ENCODE measurements around the gene CHD5. TPM values are rescaled to one million over a fixed set of nuclear protein-coding genes. Genes with fewer than 3 reads are reported as not detected.

Gene CHD5
- total and polyA plus RNA-seq, 2 experiments from 2014 or later = 0.11 to 0.24 TPM

DNA sequence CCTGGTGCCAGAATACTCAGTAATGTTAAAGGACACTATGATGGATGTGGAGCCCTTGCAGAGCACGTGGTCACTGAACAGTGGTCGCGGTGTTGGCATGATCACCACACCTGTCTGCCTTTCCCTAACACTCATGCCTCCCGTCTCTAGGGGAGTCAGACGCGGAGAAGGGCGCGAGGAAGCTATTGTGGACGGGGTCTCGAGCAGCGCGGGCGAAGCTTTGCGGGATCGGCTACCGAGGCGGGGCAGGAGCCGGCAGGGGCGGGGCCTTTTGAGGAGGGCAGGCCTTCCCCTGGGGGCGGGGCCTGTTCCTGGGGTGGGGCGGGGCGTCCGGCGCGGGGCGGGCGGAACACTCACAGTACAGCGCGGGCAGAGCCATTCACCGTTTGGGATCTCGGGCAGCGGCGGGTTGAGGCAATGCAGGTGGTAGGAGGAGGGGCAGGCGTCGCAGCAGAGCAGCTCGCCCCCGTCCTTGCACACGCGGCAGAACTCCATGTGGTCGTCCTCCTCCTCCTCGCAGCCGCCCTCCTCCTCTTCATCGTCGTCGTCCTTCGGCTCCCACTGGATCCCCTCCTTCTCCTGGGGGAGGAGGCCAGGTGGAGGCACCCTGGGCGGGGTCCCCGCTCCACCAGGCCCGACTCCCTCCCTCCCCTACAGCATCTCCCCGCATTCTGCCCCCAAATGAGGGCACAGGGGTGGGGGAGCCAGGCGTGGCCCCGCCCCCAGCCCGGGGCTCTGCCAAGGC, 31.5 kb downstream of the CHD5 start:
- no peaks in the 10 kb centered on the region for H3K36me3 ChIP-seq
- no peaks in the 10 kb centered on the region for H3K4me1 ChIP-seq (ENCODE audit: low read depth)
- no peak overlapping the region for H3K4me3 ChIP-seq
- H3K9me3 ChIP-seq (ENCODE audit: low read depth) = no peaks in the 10 kb centered on the region
- no peak overlapping the region for H3K27ac ChIP-seq
- peaks cover 44% of the 10 kb centered on the region for H3K27me3 ChIP-seq
- DNase-seq (ENCODE audit: low read depth in 1 of 2, low spot score in 1 of 2) = peak; percentile 38 to 85
- TF ChIP-seq, protein P1, sequence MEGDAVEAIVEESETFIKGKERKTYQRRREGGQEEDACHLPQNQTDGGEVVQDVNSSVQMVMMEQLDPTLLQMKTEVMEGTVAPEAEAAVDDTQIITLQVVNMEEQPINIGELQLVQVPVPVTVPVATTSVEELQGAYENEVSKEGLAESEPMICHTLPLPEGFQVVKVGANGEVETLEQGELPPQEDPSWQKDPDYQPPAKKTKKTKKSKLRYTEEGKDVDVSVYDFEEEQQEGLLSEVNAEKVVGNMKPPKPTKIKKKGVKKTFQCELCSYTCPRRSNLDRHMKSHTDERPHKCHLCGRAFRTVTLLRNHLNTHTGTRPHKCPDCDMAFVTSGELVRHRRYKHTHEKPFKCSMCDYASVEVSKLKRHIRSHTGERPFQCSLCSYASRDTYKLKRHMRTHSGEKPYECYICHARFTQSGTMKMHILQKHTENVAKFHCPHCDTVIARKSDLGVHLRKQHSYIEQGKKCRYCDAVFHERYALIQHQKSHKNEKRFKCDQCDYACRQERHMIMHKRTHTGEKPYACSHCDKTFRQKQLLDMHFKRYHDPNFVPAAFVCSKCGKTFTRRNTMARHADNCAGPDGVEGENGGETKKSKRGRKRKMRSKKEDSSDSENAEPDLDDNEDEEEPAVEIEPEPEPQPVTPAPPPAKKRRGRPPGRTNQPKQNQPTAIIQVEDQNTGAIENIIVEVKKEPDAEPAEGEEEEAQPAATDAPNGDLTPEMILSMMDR (IDR thresholded peaks at IDR 0.05; ENCODE audit: low read depth, low read length) = no peak

DNA sequence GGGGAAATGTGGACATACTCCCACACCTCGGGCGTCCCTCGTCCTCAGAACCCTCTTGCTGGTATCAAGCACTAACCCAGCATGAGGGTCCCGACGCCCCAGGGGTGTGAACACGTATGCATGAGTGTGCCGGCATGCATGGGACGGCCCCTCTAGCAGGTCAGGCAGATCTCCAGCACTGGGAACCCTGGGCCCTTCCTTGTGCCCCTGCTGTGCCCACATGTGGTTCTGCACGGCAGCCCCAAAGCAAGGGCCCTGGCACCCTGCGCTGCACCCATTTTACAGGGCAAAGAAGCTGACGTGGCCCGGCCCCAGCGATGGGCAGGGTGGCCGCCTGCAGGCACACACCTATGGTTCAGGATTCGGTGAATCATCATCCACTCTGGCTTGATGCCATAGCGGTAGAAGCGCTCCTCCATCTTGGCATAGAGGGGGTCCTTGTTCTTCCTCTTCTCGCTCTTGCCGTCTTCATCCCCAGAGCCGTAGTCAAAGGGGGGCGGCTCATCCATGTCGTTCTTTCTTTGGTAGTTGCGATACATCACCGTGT, 34.2 kb downstream of the CHD5 start:
- TF ChIP-seq, protein P1 (IDR thresholded peaks at IDR 0.05; ENCODE audit: low read depth, low read length) = no peak
- Histone ChIP-seq H3K4me3 (no peak overlapping the region), H3K9me3 (ENCODE audit: low read depth) (no peaks in the 10 kb centered on the region), H3K27me3 (peaks cover 41% of the 10 kb centered on the region), H3K27ac (no peak overlapping the region), H3K4me1 (ENCODE audit: low read depth) (no peaks in the 10 kb centered on the region), H3K36me3 (no peaks in the 10 kb centered on the region)
- no peak for DNase-seq (ENCODE audit: low read depth in 1 of 2, low spot score in 1 of 2)

DNA sequence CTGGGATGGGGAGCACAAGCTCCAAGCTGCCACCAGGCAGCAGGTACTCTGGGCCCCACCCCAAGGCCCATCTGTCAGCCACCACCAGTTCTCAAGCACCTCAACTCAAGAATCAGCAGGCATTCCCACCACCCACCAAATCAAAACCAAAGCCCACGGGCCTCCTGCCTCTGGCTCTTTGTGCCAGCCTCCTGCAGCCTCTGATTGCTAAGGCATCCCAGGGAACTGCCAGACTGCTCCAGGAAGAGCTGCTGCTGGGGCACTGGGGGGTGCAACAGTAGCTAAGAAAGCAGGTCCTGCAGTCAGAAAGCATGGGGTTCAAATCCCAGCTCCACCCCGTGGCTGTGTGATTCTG, 34.7 kb downstream of the CHD5 start:
- peaks cover 41% of the 10 kb centered on the region for H3K27me3 ChIP-seq
- H3K36me3 ChIP-seq = no peaks in the 10 kb centered on the region
- no peak for DNase-seq (ENCODE audit: low read depth in 1 of 2, low spot score in 1 of 2)
- H3K27ac ChIP-seq = no peak overlapping the region
- H3K9me3 ChIP-seq (ENCODE audit: low read depth) = no peaks in the 10 kb centered on the region
- H3K4me1 ChIP-seq (ENCODE audit: low read depth) = no peaks in the 10 kb centered on the region
- H3K4me3 ChIP-seq = no peak overlapping the region
- TF ChIP-seq, protein P1 (IDR thresholded peaks at IDR 0.05; ENCODE audit: low read depth, low read length) = no peak

DNA sequence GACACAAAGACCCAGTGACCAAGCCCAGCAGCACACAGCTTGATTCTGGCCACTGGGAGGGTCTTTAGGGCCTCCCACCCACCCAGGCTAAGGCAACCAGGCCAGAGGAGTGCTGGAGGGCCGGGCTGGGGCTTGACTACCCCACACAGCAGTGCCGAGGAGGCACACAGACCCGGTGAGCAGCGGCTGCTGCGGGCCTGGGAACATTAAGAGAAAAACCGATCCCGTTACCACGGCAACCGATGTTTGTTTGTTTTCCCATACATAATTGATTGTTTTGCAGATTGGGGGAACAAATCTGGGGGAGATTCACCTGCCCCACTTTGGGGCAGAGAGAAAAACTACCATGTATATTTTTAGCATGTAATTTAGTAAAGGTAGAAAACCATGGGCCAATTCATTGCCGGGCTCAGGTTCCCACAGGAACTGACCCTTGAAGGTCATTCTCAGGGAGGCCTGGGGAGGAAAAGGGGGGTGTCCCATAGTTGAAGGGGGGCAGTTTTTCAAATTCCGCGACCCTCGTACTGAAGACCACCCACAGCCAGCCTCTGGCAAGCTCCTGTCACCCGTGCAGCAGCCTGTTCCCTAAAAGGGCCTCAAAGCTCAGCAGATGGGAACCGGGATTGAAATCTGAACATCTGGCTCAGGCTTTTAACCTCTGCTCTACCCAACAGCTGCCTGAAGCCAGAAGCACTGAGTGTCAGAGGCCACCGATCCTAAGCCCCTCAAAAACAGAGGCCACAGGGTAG, 35.3 kb downstream of the CHD5 start:
- Histone ChIP-seq H3K27ac (no peak overlapping the region), H3K27me3 (peaks cover 41% of the 10 kb centered on the region), H3K4me1 (ENCODE audit: low read depth) (no peaks in the 10 kb centered on the region), H3K36me3 (no peaks in the 10 kb centered on the region), H3K4me3 (no peak overlapping the region), H3K9me3 (ENCODE audit: low read depth) (no peaks in the 10 kb centered on the region)
- TF ChIP-seq, protein P1 (IDR thresholded peaks at IDR 0.05; ENCODE audit: low read depth, low read length) = no peak
- DNase-seq (ENCODE audit: low read depth in 1 of 2, low spot score in 1 of 2) = no peak

DNA sequence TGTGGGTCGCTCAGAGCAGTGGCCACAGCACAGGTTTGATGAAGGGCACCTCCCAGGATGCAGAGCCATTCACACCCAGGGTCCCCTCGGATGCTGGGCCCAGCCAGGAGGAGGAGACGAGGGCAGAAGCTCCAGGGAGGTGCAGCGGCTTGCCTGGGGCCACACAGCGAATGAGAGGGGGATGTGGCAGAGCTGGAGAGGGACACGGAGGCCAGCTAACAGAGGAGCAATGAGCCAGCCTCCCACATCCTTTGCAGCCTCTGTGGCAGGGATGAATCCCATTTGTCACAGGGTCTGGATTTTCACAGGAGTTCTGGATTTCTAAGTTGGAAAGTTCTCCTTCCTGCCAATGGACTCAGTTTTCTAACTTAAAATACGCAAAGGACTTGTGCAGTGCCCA, 35.9 kb downstream of the CHD5 start:
- H3K4me3 ChIP-seq = no peak overlapping the region
- no peaks in the 10 kb centered on the region for H3K4me1 ChIP-seq (ENCODE audit: low read depth)
- H3K36me3 ChIP-seq = no peaks in the 10 kb centered on the region
- peaks cover 36% of the 10 kb centered on the region for H3K27me3 ChIP-seq
- no peak for DNase-seq (ENCODE audit: low read depth in 1 of 2, low spot score in 1 of 2)
- TF ChIP-seq, protein P1 (IDR thresholded peaks at IDR 0.05; ENCODE audit: low read depth, low read length) = no peak
- no peak overlapping the region for H3K27ac ChIP-seq
- H3K9me3 ChIP-seq (ENCODE audit: low read depth) = no peaks in the 10 kb centered on the region

Measured in cardiac muscle cell (in vitro differentiated cells and primary cell).